ENCODE measurements around the gene GPR152. TPM values are rescaled to one million over a fixed set of nuclear protein-coding genes. Genes with fewer than 3 reads are reported as not detected.
A peak's percentile ranks its signal among the peaks of the same experiment; 100 is the strongest.

Gene GPR152
- total RNA-seq, 4 donors from 2014 or later: not detected

- TF ChIP-seq CTCF (IDR thresholded peaks at IDR 0.05): no peak
- DNase-seq (ENCODE audit: low spot score): no peak
- no peak for ATAC-seq (ENCODE audit: low FRiP score)
Observed at GRCh38 chr11:67423466-67423865, 29.1 kb downstream of the GPR152 start.

GRCh38 chr11:67422891-67423290 lies 29.6 kb downstream of the GPR152 start:
- no peak for DNase-seq (ENCODE audit: low spot score)
- no peak for TF ChIP-seq CTCF (IDR thresholded peaks at IDR 0.05)
- no peak for ATAC-seq (ENCODE audit: low FRiP score)

GRCh38 chr11:67421430-67422031 lies 31.0 kb downstream of the GPR152 start:
- ATAC-seq (ENCODE audit: low FRiP score): no peak
- TF ChIP-seq CTCF (IDR thresholded peaks at IDR 0.05): no peak
- no peak for DNase-seq (ENCODE audit: low spot score)

GRCh38 chr11:67420646-67421429 lies 31.7 kb downstream of the GPR152 start:
- peak; percentile 88 for DNase-seq (ENCODE audit: low spot score)
- no peak for TF ChIP-seq CTCF (IDR thresholded peaks at IDR 0.05)
- ATAC-seq (ENCODE audit: low FRiP score): peak; percentile 86

GRCh38 chr11:67420147-67420645 lies 32.3 kb downstream of the GPR152 start:
- no peak for TF ChIP-seq CTCF (IDR thresholded peaks at IDR 0.05)
- DNase-seq (ENCODE audit: low spot score) (no peak), ATAC-seq (ENCODE audit: low FRiP score) (peak; percentile 8)

- DNase-seq (ENCODE audit: low spot score) (no peak), ATAC-seq (ENCODE audit: low FRiP score) (no peak)
- TF ChIP-seq CTCF (IDR thresholded peaks at IDR 0.05): no peak
Observed at GRCh38 chr11:67419325-67420049, 33.0 kb downstream of the GPR152 start.

Data from omental fat pad (tissue), 4 donors.